Urinary bladder (tissue), 4 donors: ENCODE data around the gene WASF3. TPM values are rescaled to one million over a fixed set of nuclear protein-coding genes. Genes with fewer than 3 reads are reported as not detected.

ENCODE experiments used
- DNase-seq: peaks from one replicate; pipeline ENCODE4 v3.0.0-alpha.2; 2015; ENCODE audit errors: extremely low spot score
- H3K27ac ChIP-seq: one replicate; pipeline ENCODE4 v1.5.1; 2013; ENCODE audit warnings: low read depth, mild to moderate bottlenecking, moderate library complexity
- H3K36me3 ChIP-seq: one replicate; pipeline ENCODE4 v1.6.1; 2013; ENCODE audit warnings: mild to moderate bottlenecking, moderate library complexity; ENCODE audit not compliant: insufficient read depth
- H3K4me1 ChIP-seq: one replicate; pipeline ENCODE4 v1.6.1; 2013; ENCODE audit warnings: mild to moderate bottlenecking, moderate library complexity; ENCODE audit not compliant: insufficient read depth
- H3K4me3 ChIP-seq: one replicate; pipeline ENCODE4 v1.5.1; 2013; ENCODE audit warnings: low read depth, low read length
- WGBS: extraction: QIAGEN DNeasy Blood & Tissue Kit; methylation state at CpG from one replicate; pipeline ENCODE4 v1.1.7; 2013; 5-methylcytosine and 5-hydroxymethylcytosine counted together
- polyA plus RNA-seq: library from polyadenylated mRNA; stranded (reverse); fragments of 200-250 nt; gene quantifications from one replicate; pipeline ENCODE4 v1.2.3, GENCODE V29; 2013
- total RNA-seq: library from RNA; depleted of rRNA; stranded (reverse); fragments of >200 nt; gene quantifications from one replicate; pipeline ENCODE4 v1.2.3, GENCODE V29; 2014
- donor health status: healthy with polysubstance abuse.
- donor health status: healthy.

WASF3 gene
- total and polyA plus RNA-seq, 2 donors, result 9.0 to 13.6 TPM

GRCh38 chr13:26558074-26558805, 757 bp downstream of the WASF3 start:
- Histone ChIP-seq H3K27ac (no peak overlapping the region), H3K36me3 (no peaks in the 10 kb centered on the region), H3K4me1 (no peaks in the 10 kb centered on the region), H3K4me3 (peak overlapping the region; percentile 89)
- 3% methylated on average over 73 of the region's 73 CpGs for WGBS
- no peak for DNase-seq

GRCh38 chr13:26558987-26559386, 1.5 kb downstream of the WASF3 start:
- Histone ChIP-seq H3K4me1 (no peaks in the 10 kb centered on the region), H3K36me3 (no peaks in the 10 kb centered on the region), H3K4me3 (no peak overlapping the region), H3K27ac (no peak overlapping the region)
- no peak for DNase-seq
- WGBS, result 30% methylated on average over 1 of the region's 1 CpG

- Histone ChIP-seq H3K36me3 (no peaks in the 10 kb centered on the region), H3K4me3 (no peak overlapping the region), H3K4me1 (no peaks in the 10 kb centered on the region), H3K27ac (no peak overlapping the region)
- DNase-seq, result no peak
- whole genome bisulfite sequencing, result 79% methylated on average over 4 of the region's 4 CpGs
These were observed 3.0 kb downstream of the WASF3 start for GRCh38 chr13:26560456-26560855.

DNA sequence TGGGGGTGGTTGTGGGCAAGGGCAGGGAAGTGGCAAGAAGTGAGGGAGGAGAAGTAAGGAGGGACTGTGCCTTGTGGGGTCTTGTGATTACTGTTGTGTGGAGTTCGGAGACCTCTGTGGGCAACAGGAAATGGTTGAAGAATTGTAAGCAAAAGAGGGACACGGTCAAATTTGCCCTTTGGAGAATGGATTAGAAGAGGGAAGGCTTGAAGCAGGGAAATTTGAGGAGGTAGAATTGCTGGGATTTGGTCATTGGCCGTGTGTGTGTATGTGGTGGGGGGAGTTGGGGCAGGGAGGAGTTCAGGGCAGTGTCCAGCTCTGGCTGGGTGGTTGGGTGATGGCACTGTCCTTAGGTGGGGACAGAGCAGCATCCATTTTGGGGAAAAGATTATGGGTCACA, 3.6 kb downstream of the WASF3 start:
- Histone ChIP-seq H3K4me3 (no peak overlapping the region), H3K27ac (no peak overlapping the region), H3K4me1 (no peaks in the 10 kb centered on the region), H3K36me3 (no peaks in the 10 kb centered on the region)
- no peak for DNase-seq
- 63% methylated on average over 3 of the region's 3 CpGs for WGBS

DNA sequence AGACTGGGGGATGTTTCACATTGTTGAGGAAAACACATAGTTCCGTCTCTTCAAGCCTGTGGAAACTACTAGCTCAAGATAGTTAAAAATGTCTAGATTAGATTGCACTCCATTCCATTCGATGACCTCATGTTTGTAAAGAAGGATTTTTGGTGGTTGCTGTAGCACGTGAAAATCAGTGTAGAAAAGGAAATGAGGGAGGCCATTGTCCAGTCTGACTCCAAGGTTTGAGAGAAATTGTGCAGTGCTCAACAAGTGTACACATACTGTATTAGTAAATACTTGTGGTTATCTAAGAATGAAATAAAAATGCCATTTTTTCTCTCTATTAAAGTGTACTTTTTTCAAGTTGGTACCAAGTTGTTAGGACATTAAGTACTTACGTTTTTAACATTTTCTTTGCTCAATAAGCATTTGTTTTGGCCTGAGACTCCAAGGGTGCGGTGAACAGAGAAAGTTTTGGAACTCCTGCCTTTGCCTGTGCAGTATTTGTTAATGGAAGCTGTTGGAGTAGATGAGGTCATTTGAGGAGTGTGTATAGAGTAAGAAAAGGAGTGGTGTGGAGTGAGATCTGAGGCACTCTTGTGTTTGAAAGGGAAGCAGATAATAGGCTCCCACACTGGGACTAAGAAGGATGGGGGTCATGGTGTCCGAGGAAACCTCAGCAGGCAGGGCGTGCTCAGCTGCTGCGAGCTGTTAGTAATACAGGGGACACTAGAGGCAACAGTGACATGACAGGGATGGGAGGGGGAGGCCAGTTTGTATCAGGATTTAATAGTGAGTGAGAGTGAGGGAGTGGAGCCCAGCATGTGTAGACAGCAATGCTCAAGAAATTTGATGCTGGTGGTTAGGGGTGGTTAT, 4.4 kb downstream of the WASF3 start:
- H3K36me3 ChIP-seq, result no peaks in the 10 kb centered on the region
- DNase-seq, result no peak
- no peaks in the 10 kb centered on the region for H3K4me1 ChIP-seq
- 50% methylated on average over 8 of the region's 8 CpGs for WGBS
- H3K4me3 ChIP-seq, result no peak overlapping the region
- H3K27ac ChIP-seq, result no peak overlapping the region

GRCh38 chr13:26562512-26562890, 5.0 kb downstream of the WASF3 start:
- Histone ChIP-seq H3K4me3 (no peak overlapping the region), H3K27ac (no peak overlapping the region), H3K4me1 (no peaks in the 10 kb centered on the region), H3K36me3 (no peaks in the 10 kb centered on the region)
- whole genome bisulfite sequencing, result 38% methylated on average over 2 of the region's 2 CpGs
- no peak for DNase-seq

GRCh38 chr13:26563713-26564112, 6.2 kb downstream of the WASF3 start:
- Histone ChIP-seq H3K27ac (no peak overlapping the region), H3K4me1 (no peaks in the 10 kb centered on the region), H3K4me3 (no peak overlapping the region), H3K36me3 (no peaks in the 10 kb centered on the region)
- DNase-seq, result no peak

GRCh38 chr13:26568132-26568815, 10.8 kb downstream of the WASF3 start:
- H3K4me3 ChIP-seq, result no peak overlapping the region
- no peaks in the 10 kb centered on the region for H3K36me3 ChIP-seq
- no peak for DNase-seq
- WGBS, result 86% methylated on average over 2 of the region's 2 CpGs
- H3K27ac ChIP-seq, result no peak overlapping the region
- no peaks in the 10 kb centered on the region for H3K4me1 ChIP-seq

DNA sequence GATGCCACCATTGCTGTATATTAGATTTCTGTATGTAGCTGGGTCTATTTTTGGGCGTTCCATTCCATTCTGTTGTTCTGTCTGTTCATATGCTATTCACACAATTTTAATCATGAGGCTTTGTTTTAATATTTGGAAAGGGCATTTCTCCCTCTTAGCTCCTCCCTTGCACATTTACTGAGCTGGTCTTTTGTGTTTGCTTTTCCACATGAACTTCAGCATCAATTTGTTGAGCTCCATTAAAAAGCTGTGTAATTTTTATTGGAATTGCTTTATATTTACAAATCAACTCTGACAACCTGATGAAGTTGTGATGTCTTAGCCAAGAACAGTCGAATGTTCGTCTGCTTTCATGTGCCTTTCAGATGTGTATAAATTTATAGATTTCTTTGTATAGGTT, 14.0 kb downstream of the WASF3 start:
- WGBS, result 84% methylated on average over 3 of the region's 3 CpGs
- Histone ChIP-seq H3K36me3 (no peaks in the 10 kb centered on the region), H3K27ac (no peak overlapping the region), H3K4me3 (no peak overlapping the region), H3K4me1 (no peaks in the 10 kb centered on the region)
- no peak for DNase-seq

DNA sequence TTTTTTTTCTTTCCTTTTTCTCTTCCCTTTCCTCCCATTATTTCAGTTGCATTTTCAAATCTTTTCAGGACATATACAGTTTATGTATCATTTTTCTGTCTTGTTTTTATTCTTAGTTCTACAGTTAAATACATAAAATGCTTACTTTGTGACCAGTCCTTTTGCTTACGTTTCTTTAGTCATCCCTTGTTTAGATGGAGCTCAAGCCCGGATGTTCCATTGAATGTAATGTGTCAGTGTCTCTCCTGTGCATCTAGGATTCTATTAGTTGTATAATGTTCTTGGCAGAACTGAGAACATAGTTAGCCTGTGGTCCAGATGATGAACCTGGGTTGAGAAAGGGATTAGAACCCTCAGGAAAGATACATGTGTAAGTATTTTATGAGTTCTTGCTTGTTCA, 17.8 kb downstream of the WASF3 start:
- Histone ChIP-seq H3K36me3 (no peaks in the 10 kb centered on the region), H3K4me3 (no peak overlapping the region), H3K27ac (no peak overlapping the region), H3K4me1 (no peaks in the 10 kb centered on the region)
- WGBS, result 93% methylated on average over 2 of the region's 2 CpGs
- no peak for DNase-seq

- Histone ChIP-seq H3K27ac (no peak overlapping the region), H3K36me3 (no peaks in the 10 kb centered on the region), H3K4me3 (no peak overlapping the region), H3K4me1 (no peaks in the 10 kb centered on the region)
- WGBS, result 98% methylated on average over 1 of the region's 1 CpG
- DNase-seq, result no peak
These were observed 22.1 kb downstream of the WASF3 start for GRCh38 chr13:26579580-26579979.

DNA sequence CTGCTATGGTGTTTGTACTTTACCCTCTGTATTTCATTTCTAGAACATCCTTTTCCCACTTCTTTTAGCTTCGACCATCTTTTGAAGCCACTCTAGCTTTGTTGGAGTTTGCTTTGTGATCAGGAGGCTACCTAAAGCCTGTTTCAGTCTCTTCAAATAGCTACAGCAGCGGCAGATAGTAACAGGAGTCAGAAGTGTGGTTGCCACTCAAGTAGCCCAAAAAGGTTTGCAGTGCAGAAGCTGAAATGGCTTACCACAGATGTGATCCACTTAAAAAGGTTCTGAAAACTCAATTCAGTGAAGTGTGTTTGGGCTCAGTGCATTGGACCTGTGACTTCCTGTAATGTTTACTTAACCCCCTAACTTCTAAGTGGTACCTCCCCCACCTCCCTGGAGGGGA, 26.2 kb downstream of the WASF3 start:
- H3K27ac ChIP-seq, result no peak overlapping the region
- H3K36me3 ChIP-seq, result no peaks in the 10 kb centered on the region
- no peak for DNase-seq
- 81% methylated on average over 2 of the region's 2 CpGs for WGBS
- H3K4me1 ChIP-seq, result no peaks in the 10 kb centered on the region
- H3K4me3 ChIP-seq, result no peak overlapping the region

DNA sequence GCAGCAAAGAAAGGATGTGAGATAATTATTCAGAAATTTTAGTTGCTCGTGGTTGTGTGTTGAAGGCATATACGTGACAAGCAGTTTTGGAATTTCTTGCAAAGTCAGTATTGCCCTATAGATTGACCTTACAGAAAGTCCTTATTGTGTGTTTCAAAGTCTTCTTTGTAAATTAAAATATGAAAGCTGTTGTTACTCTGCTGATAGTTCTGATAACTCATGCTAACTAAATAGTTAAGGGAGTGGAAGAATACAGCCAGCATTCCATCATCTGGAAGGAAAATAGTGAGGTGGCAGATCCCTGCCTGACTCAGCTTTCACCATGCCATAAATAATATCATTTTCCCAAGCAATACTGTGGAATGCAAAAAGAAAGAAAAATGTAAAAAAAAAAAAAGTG, 27.2 kb downstream of the WASF3 start:
- no peaks in the 10 kb centered on the region for H3K36me3 ChIP-seq
- H3K27ac ChIP-seq, result no peak overlapping the region
- H3K4me3 ChIP-seq, result no peak overlapping the region
- DNase-seq, result no peak
- H3K4me1 ChIP-seq, result no peaks in the 10 kb centered on the region
- WGBS, result 59% methylated on average over 2 of the region's 2 CpGs

DNA sequence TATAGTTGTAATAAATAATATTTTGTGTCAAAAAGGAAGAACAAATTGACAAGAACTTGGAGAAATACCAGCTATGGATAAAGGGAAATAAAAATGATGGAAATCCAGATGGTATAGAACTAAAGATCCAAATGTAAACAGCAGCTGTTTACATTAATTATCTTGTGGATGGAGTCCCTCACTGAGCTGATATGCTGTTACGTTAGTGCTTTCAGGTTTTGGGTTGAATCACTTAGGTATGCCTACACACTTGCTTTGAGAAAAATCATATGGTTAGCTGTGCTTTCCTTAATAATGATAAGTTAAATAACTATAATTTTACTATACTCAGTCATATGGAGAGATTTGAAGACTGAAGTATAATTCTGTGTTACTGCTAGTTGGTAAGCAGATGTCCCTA, 27.7 kb downstream of the WASF3 start:
- H3K4me3 ChIP-seq, result no peak overlapping the region

More for the DNA sequence above, 27.7 kb downstream of the WASF3 start:
- WGBS, result 61% methylated on average over 1 of the region's 1 CpG
- H3K27ac ChIP-seq, result no peak overlapping the region
- H3K36me3 ChIP-seq, result no peaks in the 10 kb centered on the region
- no peaks in the 10 kb centered on the region for H3K4me1 ChIP-seq
- DNase-seq, result no peak
